ENCODE data around the gene SORCS1. TPM values are rescaled to one million over a fixed set of nuclear protein-coding genes. Genes with fewer than 3 reads are reported as not detected.

The SORCS1 gene
- polyA plus RNA-seq, 3 donors = 0.09 TPM; not detected in 2

GRCh38 chr10:106874604-106874889, 290.0 kb downstream of the SORCS1 start:
- no peaks in the 10 kb centered on the region for H3K79me2 ChIP-seq (ENCODE audit: insufficient read depth, low read length)
- no peak overlapping the region for H3K9ac ChIP-seq (ENCODE audit: insufficient read depth, low read length, poor library complexity, severe bottlenecking)
- Mint-ChIP-seq H3K27ac (no peak overlapping the region), H3K27me3 (ENCODE audit: low read depth in 3 of 3) (peaks cover 0 to 2% (median 0%) of the 10 kb centered on the region in 3 donors), H3K4me1 (no peaks in the 10 kb centered on the region), H3K4me3 (no peak overlapping the region), H3K36me3 (no peaks in the 10 kb centered on the region), H3K9me3 (peaks cover 0 to 8% (median 2%) of the 10 kb centered on the region in 7 donors)
- no peak overlapping the region for H3K4me2 ChIP-seq (replicated peaks; ENCODE audit: extremely low read depth, low read length, poor library complexity, severe bottlenecking)
- 76% methylated on average over 2 of the region's 2 CpGs for WGBS (ENCODE audit: insufficient coverage)
- H3K4me3 ChIP-seq (replicated peaks in 1 of 3; ENCODE audit: low read depth in 2 of 3, low read length in 3 of 3) = no peak overlapping the region
- H4K20me1 ChIP-seq (ENCODE audit: insufficient read depth, low read length) = no peaks in the 10 kb centered on the region
- H3K4me1 ChIP-seq (ENCODE audit: control insufficient read depth in 1 of 2, insufficient read depth in 2 of 2, low read length in 2 of 2) = no peaks in the 10 kb centered on the region
- no peaks in the 10 kb centered on the region for H3K27me3 ChIP-seq (ENCODE audit: control insufficient read depth in 2 of 2, insufficient read depth in 2 of 2, low read length in 2 of 2)
- no peaks in the 10 kb centered on the region for H3K9me3 ChIP-seq (replicated peaks in 1 of 2; ENCODE audit: control insufficient read depth in 1 of 2, insufficient read depth in 1 of 2, low read length in 2 of 2)
- H3K27ac ChIP-seq (ENCODE audit: low read depth in 1 of 2, low read length in 2 of 2) = no peak overlapping the region
- no peak overlapping the region for H2AFZ ChIP-seq (ENCODE audit: insufficient read depth, low read depth, low read length, poor library complexity, severe bottlenecking)
- intact Hi-C loops (cut with micrococcal nuclease) = no loop called here
- TF ChIP-seq CTCF (IDR thresholded peaks at IDR 0.05) = no peak
- no peak for DNase-seq
- H3K36me3 ChIP-seq (replicated peaks in 1 of 2; ENCODE audit: control insufficient read depth in 1 of 2, insufficient read depth in 2 of 2, low read length in 2 of 2) = no peaks in the 10 kb centered on the region

GRCh38 chr10:106873770-106874603, 290.5 kb downstream of the SORCS1 start:
- no peak for DNase-seq
- no peak overlapping the region for H3K9ac ChIP-seq (ENCODE audit: insufficient read depth, low read length, poor library complexity, severe bottlenecking)
- 100% methylated on average over 4 of the region's 5 CpGs for WGBS (ENCODE audit: insufficient coverage)
- H3K27me3 ChIP-seq (ENCODE audit: control insufficient read depth in 2 of 2, insufficient read depth in 2 of 2, low read length in 2 of 2) = no peaks in the 10 kb centered on the region
- intact Hi-C loops (cut with micrococcal nuclease) = no loop called here
- no peaks in the 10 kb centered on the region for H3K36me3 ChIP-seq (replicated peaks in 1 of 2; ENCODE audit: control insufficient read depth in 1 of 2, insufficient read depth in 2 of 2, low read length in 2 of 2)
- Mint-ChIP-seq H3K4me1 (no peaks in the 10 kb centered on the region), H3K27ac (no peak overlapping the region), H3K27me3 (ENCODE audit: low read depth in 3 of 3) (peaks cover 0 to 2% (median under 1%) of the 10 kb centered on the region in 3 donors), H3K36me3 (no peaks in the 10 kb centered on the region), H3K4me3 (no peak overlapping the region), H3K9me3 (peaks cover 0 to 8% (median 3%) of the 10 kb centered on the region in 7 donors)
- H2AFZ ChIP-seq (ENCODE audit: insufficient read depth, low read depth, low read length, poor library complexity, severe bottlenecking) = no peak overlapping the region
- H3K27ac ChIP-seq (ENCODE audit: low read depth in 1 of 2, low read length in 2 of 2) = no peak overlapping the region
- H3K4me1 ChIP-seq (ENCODE audit: control insufficient read depth in 1 of 2, insufficient read depth in 2 of 2, low read length in 2 of 2) = no peaks in the 10 kb centered on the region
- TF ChIP-seq CTCF (IDR thresholded peaks at IDR 0.05) = no peak
- H3K79me2 ChIP-seq (ENCODE audit: insufficient read depth, low read length) = no peaks in the 10 kb centered on the region
- H3K4me3 ChIP-seq (replicated peaks in 1 of 3; ENCODE audit: low read depth in 2 of 3, low read length in 3 of 3) = no peak overlapping the region
- H3K4me2 ChIP-seq (replicated peaks; ENCODE audit: extremely low read depth, low read length, poor library complexity, severe bottlenecking) = no peak overlapping the region
- H3K9me3 ChIP-seq (replicated peaks in 1 of 2; ENCODE audit: control insufficient read depth in 1 of 2, insufficient read depth in 1 of 2, low read length in 2 of 2) = no peaks in the 10 kb centered on the region
- H4K20me1 ChIP-seq (ENCODE audit: insufficient read depth, low read length) = no peaks in the 10 kb centered on the region

All from CD14-positive monocyte (primary cell).